A549 (cell line): ENCODE measurements around the gene RSPH6A. TPM values are rescaled to one million over a fixed set of nuclear protein-coding genes. Genes with fewer than 3 reads are reported as not detected.

Source experiments
- ATAC-seq, 2 experiments: fragments of 200-7000 bp in 1 of 2; fragments of >200 bp in 1 of 2; cut with Nextera tagmentation in 1 of 2; cut with Tn5 transposase in 1 of 2; 3 replicates each; pipeline versions ENCODE4 v1.8.0 to v1.9.1; 2018 to 2020; ENCODE audit warnings: mild to moderate bottlenecking in 1 of 2, moderate library complexity in 1 of 2
- CTCF ChIA-PET: fragments of 300-600 bp; sonication (Branson Sonifier 250); formaldehyde crosslinking; extraction: SDS; loops from one replicate; lab custom pipeline; 2021; ENCODE audit warnings: antibody characterized with exemption, inconsistent platforms; lab: Yijun Ruan, JAX
- POLR2A ChIA-PET: fragments of 350-600 bp; formaldehyde crosslinking; extraction: SDS; loops from one replicate; lab custom pipeline; 2021; ENCODE audit warnings: antibody characterized with exemption, inconsistent platforms; lab: Yijun Ruan, JAX
- DNase-seq, 2 experiments: peaks; one replicate each; pipeline versions ENCODE4 v3.0.0 to v3.0.0-alpha.2; 2011 to 2016; ENCODE audit warnings: low read depth in 1 of 2, low spot score in 1 of 2
- FAIRE-seq: peaks from 2 replicates; lab custom pipeline; 2011; peaks lifted over from hg19 to GRCh38; lab: Jason Lieb, UNC
- H3K27ac ChIP-seq, 2 experiments: fragments of >200 bp; sonication (Bioruptor Twin); formaldehyde crosslinking; 3 replicates each; pipeline ENCODE4 v1.5.1; 2016 to 2017
- H3K4me1 ChIP-seq: fragments of >200 bp; sonication (Bioruptor Twin); formaldehyde crosslinking; 3 replicates; pipeline ENCODE4 v1.6.1; 2016
- H3K4me2 ChIP-seq: fragments of >200 bp; sonication (Bioruptor Twin); formaldehyde crosslinking; 3 replicates; pipeline ENCODE4 v1.6.1; 2016
- H3K4me3 ChIP-seq: fragments of >200 bp; sonication (Bioruptor Twin); formaldehyde crosslinking; 3 replicates; pipeline ENCODE4 v1.5.1; 2016
- H3K9me3 ChIP-seq: fragments of >200 bp; sonication (Bioruptor Twin); formaldehyde crosslinking; 3 replicates; pipeline ENCODE4 v1.6.1; 2016
- CBX2 ChIP-seq: fragments of 200-600 bp; sonication (generic); IDR thresholded peaks from 2 replicates; pipeline ENCODE4 v1.6.1; 2016; ENCODE audit warnings: low read depth, mild to moderate bottlenecking, borderline replicate concordance
- CEBPB ChIP-seq, 2 experiments: fragments of >200 bp in 1 of 2; sonication (Bioruptor Twin) in 1 of 2; formaldehyde crosslinking in 1 of 2; IDR thresholded peaks; 2 replicates each; pipeline ENCODE4 v1.6.1; 2012 to 2016
- CHD4 ChIP-seq: fragments of 200-600 bp; sonication (generic); IDR thresholded peaks from 2 replicates; pipeline ENCODE4 v1.6.1; 2016; ENCODE audit warnings: antibody characterized with exemption, mild to moderate bottlenecking, borderline replicate concordance
- ESRRA ChIP-seq: fragments of 150-350 bp; IDR thresholded peaks from 2 replicates; pipeline ENCODE4 v1.6.1; 2014; ENCODE audit warnings: mild to moderate bottlenecking, low read length, borderline replicate concordance
- GATA3 ChIP-seq: IDR thresholded peaks from 2 replicates; pipeline ENCODE4 v1.6.1; 2012; ENCODE audit warnings: borderline replicate concordance
- HDAC2 ChIP-seq: fragments of 200-600 bp; sonication (generic); IDR thresholded peaks from 2 replicates; pipeline ENCODE4 v1.6.1; 2016
- HOXB13 ChIP-seq: fragments of 250-450 bp; sonication (Bioruptor Pico); IDR thresholded peaks from 2 replicates; pipeline ENCODE4 v1.5.0; 2020; ENCODE audit warnings: low read depth, mild to moderate bottlenecking, moderate library complexity
- JUN ChIP-seq, 2 experiments: fragments of >200 bp; sonication (Bioruptor Twin); formaldehyde crosslinking; IDR thresholded peaks; 2 replicates in 1 of 2; 3 replicates in 1 of 2; pipeline ENCODE4 v1.6.1; 2016 to 2017
- MAZ ChIP-seq: fragments of 150-350 bp; IDR thresholded peaks from 2 replicates; pipeline ENCODE4 v1.6.1; 2014; ENCODE audit warnings: antibody characterized with exemption, low read depth, low read length, borderline replicate concordance
- NFE2L2 ChIP-seq: fragments of 150-350 bp; conservative IDR thresholded peaks from 2 replicates; pipeline ENCODE4 v1.6.1; 2014; ENCODE audit warnings: low read length
- NPAS2 ChIP-seq: fragments of 250-450 bp; sonication (Bioruptor Pico); IDR thresholded peaks from 2 replicates; pipeline ENCODE4 v1.8.0; 2022; ENCODE audit warnings: mild to moderate bottlenecking, moderate library complexity, borderline replicate concordance
- POLR2A ChIP-seq: IDR thresholded peaks from 2 replicates; pipeline ENCODE4 v1.6.1; 2012; ENCODE audit warnings: mild to moderate bottlenecking, low read length
- RARB ChIP-seq: fragments of 250-450 bp; sonication (Bioruptor Pico); IDR thresholded peaks from 2 replicates; pipeline ENCODE4 v1.8.0; 2021; ENCODE audit warnings: mild to moderate bottlenecking, moderate library complexity
- RNF2 ChIP-seq: fragments of 200-600 bp; sonication (generic); IDR thresholded peaks from 2 replicates; pipeline ENCODE4 v1.6.1; 2016; ENCODE audit warnings: low read depth, mild to moderate bottlenecking, antibody characterized with exemption, moderate library complexity, borderline replicate concordance
- SREBF2 ChIP-seq: fragments of 450-650 bp; IDR thresholded peaks from 2 replicates; pipeline ENCODE4 v1.6.1; 2014; ENCODE audit warnings: mild to moderate bottlenecking, moderate library complexity
- TFCP2L1 ChIP-seq: fragments of 250-450 bp; sonication (Bioruptor Pico); IDR thresholded peaks from 2 replicates; pipeline ENCODE4 v1.5.0; 2021; ENCODE audit warnings: mild to moderate bottlenecking
- TP53 ChIP-seq: fragments of 250-450 bp; sonication (Bioruptor Pico); IDR thresholded peaks from 2 replicates; pipeline ENCODE4 v1.5.0; 2021; ENCODE audit warnings: mild to moderate bottlenecking, moderate library complexity
- ZC3H11A ChIP-seq: fragments of 450-650 bp; IDR thresholded peaks from 2 replicates; pipeline ENCODE4 v1.6.1; 2014; ENCODE audit warnings: antibody characterized with exemption, mild to moderate bottlenecking
- ZFP36 ChIP-seq: fragments of 450-650 bp; IDR thresholded peaks from 2 replicates; pipeline ENCODE4 v1.6.1; 2014; ENCODE audit warnings: borderline replicate concordance; ENCODE audit not compliant: partially characterized antibody
- ZSCAN20 ChIP-seq: fragments of 250-450 bp; sonication (Bioruptor Pico); IDR thresholded peaks from 2 replicates; pipeline ENCODE4 v1.8.0; 2022; ENCODE audit warnings: mild to moderate bottlenecking, moderate library complexity
- WGBS: methylation state at CpG from one replicate; pipeline ENCODE4 v1.1.6; 2017; ENCODE audit errors: missing lambda C conversion rate; 5-methylcytosine and 5-hydroxymethylcytosine counted together
- polyA plus RNA-seq, 4 experiments: library from polyadenylated mRNA; depleted of rRNA in 3 of 4; stranded (reverse); fragments of >200 nt; fragmentation: RNase III in 1 of 4; extraction: RNeasy Plus Mini Kit Qiagen cat#74134 plus additional on column Dnase treatment in 1 of 4; gene quantifications; 2 replicates in 3 of 4; 3 replicates in 1 of 4; pipeline ENCODE4 v1.2.3, GENCODE V29; 2011 to 2017
- TF ChIP-seq, protein P1 (sequence below): fragments of 200-600 bp; sonication (generic); IDR thresholded peaks from 2 replicates; pipeline ENCODE4 v1.6.1; 2016; ENCODE audit warnings: antibody characterized with exemption, mild to moderate bottlenecking, moderate library complexity
- TF ChIP-seq, protein P2 (sequence below): fragments of >200 bp; sonication (Bioruptor Twin); formaldehyde crosslinking; IDR thresholded peaks from 3 replicates; pipeline ENCODE4 v1.5.1; 2016
- TF ChIP-seq, protein P3 (sequence below): IDR thresholded peaks from 2 replicates; pipeline ENCODE4 v1.6.1; 2012; ENCODE audit warnings: low read depth, borderline replicate concordance
- TF ChIP-seq, protein P4 (sequence below): IDR thresholded peaks from 2 replicates; pipeline ENCODE4 v1.6.1; 2012
- TF ChIP-seq, protein P5 (sequence below): IDR thresholded peaks from 2 replicates; pipeline ENCODE4 v1.6.1; 2012
- TF ChIP-seq, protein P6 (sequence below): fragments of 250-450 bp; sonication (Bioruptor Pico); IDR thresholded peaks from 2 replicates; pipeline ENCODE4 v1.5.0; 2020; ENCODE audit warnings: low read depth, mild to moderate bottlenecking, moderate library complexity
- TF ChIP-seq, protein P7 (sequence below): fragments of 450-650 bp; IDR thresholded peaks from 2 replicates; pipeline ENCODE4 v1.6.1; 2014; ENCODE audit warnings: antibody characterized with exemption

The RSPH6A gene
- polyA plus RNA-seq, 2 of the 4 experiments (the other 2 are of a cell fraction), result not detected

DNA sequence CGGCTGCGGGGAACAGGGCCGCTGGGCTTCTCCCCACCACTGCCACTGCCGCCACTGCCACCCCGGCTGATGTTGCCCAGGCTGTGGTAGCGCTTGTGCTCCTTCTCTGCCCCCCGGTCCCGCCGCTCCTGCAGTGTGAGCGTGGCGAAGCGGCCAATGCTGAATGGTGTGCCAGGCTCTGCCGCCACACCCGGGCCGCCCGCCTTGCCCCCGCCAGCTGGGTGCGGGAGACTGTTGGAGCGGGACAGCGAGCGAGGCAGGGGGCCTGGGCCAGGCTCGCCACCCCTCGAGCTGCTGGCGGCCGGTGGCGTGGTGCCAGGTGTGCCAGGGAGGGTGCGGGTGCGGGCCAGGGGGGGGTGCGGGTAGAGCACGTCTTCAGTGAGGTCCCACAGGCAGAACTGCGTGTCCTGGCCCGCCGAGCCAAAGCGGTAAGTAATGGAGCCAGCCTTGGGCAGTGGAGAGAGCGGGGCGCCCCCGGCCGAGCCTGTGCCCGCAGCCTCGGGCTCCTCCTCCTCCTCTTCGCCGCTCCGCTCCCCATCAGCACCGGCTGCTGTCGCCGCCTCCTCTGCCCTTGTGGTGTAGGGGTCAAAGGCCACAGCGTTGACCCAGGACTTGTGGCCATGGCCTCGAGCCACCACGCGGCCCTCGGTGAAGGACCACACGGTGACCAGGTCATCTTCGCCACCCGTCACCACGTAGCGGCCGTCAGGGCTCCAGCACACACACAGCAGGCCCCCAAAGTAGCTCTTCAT, 29.2 kb downstream of the RSPH6A start:
- FAIRE-seq (no peak), ATAC-seq (no peak), DNase-seq (no peak)
- POLR2A ChIA-PET, result interaction anchor here (0.9 kb wide), 1 partner anchor 16 kb away, joined by 3 read pairs; no protein-coding TSS in a partner anchor
- WGBS, result 92% methylated on average over 49 of the region's 57 CpGs
- Histone ChIP-seq H3K9me3 (no peaks in the 10 kb centered on the region), H3K27ac (no peak overlapping the region), H3K4me3 (no peak overlapping the region), H3K4me2 (no peak overlapping the region), H3K4me1 (peaks cover 40% of the 10 kb centered on the region)
- CTCF ChIA-PET, result interaction anchor here (62.0 to 74.3 kb wide), 2 partner anchors 1 to 22 kb away, joined by 2204 read pairs; partner anchors contain the start of genes DMPK, DMWD, RSPH6A and SIX5
- TF ChIP-seq CEBPB (IDR thresholded peaks at IDR 0.05) (no peak), MAZ (no peak), POLR2A (no peak), NFE2L2 (no peak), NPAS2 (CRISPR knock-in tag) (no peak), HDAC2 (no peak), ZSCAN20 (CRISPR knock-in tag) (no peak), ZFP36 (no peak), RNF2 (no peak), GATA3 (no peak), ZC3H11A (no peak), SREBF2 (no peak), CHD4 (no peak)
- TF ChIP-seq, protein P1, sequence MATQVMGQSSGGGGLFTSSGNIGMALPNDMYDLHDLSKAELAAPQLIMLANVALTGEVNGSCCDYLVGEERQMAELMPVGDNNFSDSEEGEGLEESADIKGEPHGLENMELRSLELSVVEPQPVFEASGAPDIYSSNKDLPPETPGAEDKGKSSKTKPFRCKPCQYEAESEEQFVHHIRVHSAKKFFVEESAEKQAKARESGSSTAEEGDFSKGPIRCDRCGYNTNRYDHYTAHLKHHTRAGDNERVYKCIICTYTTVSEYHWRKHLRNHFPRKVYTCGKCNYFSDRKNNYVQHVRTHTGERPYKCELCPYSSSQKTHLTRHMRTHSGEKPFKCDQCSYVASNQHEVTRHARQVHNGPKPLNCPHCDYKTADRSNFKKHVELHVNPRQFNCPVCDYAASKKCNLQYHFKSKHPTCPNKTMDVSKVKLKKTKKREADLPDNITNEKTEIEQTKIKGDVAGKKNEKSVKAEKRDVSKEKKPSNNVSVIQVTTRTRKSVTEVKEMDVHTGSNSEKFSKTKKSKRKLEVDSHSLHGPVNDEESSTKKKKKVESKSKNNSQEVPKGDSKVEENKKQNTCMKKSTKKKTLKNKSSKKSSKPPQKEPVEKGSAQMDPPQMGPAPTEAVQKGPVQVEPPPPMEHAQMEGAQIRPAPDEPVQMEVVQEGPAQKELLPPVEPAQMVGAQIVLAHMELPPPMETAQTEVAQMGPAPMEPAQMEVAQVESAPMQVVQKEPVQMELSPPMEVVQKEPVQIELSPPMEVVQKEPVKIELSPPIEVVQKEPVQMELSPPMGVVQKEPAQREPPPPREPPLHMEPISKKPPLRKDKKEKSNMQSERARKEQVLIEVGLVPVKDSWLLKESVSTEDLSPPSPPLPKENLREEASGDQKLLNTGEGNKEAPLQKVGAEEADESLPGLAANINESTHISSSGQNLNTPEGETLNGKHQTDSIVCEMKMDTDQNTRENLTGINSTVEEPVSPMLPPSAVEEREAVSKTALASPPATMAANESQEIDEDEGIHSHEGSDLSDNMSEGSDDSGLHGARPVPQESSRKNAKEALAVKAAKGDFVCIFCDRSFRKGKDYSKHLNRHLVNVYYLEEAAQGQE, result no peak
- TF ChIP-seq, protein P2, sequence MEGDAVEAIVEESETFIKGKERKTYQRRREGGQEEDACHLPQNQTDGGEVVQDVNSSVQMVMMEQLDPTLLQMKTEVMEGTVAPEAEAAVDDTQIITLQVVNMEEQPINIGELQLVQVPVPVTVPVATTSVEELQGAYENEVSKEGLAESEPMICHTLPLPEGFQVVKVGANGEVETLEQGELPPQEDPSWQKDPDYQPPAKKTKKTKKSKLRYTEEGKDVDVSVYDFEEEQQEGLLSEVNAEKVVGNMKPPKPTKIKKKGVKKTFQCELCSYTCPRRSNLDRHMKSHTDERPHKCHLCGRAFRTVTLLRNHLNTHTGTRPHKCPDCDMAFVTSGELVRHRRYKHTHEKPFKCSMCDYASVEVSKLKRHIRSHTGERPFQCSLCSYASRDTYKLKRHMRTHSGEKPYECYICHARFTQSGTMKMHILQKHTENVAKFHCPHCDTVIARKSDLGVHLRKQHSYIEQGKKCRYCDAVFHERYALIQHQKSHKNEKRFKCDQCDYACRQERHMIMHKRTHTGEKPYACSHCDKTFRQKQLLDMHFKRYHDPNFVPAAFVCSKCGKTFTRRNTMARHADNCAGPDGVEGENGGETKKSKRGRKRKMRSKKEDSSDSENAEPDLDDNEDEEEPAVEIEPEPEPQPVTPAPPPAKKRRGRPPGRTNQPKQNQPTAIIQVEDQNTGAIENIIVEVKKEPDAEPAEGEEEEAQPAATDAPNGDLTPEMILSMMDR, result no peak
- TF ChIP-seq, protein P3, sequence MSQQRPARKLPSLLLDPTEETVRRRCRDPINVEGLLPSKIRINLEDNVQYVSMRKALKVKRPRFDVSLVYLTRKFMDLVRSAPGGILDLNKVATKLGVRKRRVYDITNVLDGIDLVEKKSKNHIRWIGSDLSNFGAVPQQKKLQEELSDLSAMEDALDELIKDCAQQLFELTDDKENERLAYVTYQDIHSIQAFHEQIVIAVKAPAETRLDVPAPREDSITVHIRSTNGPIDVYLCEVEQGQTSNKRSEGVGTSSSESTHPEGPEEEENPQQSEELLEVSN, result no peak

DNA sequence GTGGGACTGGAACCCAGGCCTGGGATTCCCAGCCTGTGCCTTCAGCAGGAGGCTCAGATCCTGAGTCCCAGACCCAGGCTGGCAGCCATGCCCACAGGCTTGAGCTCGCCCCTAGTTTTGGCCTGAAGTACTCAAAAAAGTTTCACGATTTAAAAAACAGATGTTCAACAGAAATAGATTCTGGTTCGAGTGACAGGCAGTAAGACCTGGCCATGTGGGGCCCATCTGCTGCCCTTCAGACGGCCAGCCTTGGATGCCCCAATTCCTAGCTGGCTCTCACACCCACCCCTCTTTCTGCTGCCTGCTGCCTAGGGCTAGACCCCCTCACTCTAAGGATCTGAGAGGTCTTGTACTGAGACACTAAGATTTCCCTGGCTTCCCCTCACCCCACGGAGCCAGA, 30.0 kb downstream of the RSPH6A start:
- Histone ChIP-seq H3K4me3 (no peak overlapping the region), H3K4me2 (no peak overlapping the region), H3K9me3 (no peaks in the 10 kb centered on the region), H3K27ac (peak overlapping the region in 1 of 2 experiments; percentile 11; a peak in 2 of 6 replicates), H3K4me1 (peaks cover 44% of the 10 kb centered on the region)
- 68% methylated on average over 5 of the region's 5 CpGs for WGBS
- FAIRE-seq, result no peak
- ChIA-PET CTCF (interaction anchor here (62.0 to 74.3 kb wide), 2 partner anchors 0 to 23 kb away, joined by 2204 read pairs; partner anchors contain the start of genes DMPK, DMWD, RSPH6A and SIX5), POLR2A (interaction anchor here (0.6 to 0.9 kb wide), 3 partner anchors 8 to 101 kb away, joined by 3 to 12 read pairs (median 3); partner anchors contain the start of genes DMWD and IRF2BP1)
- ATAC-seq, result no peak
- DNase-seq, result no peak
- TF ChIP-seq HOXB13, result no peak
- TF ChIP-seq NPAS2 (CRISPR knock-in tag), result no peak
- TF ChIP-seq CHD4, result no peak
- TF ChIP-seq GATA3, result no peak
- no peak for TF ChIP-seq JUN (IDR thresholded peaks at IDR 0.05)
- TF ChIP-seq, protein P4, sequence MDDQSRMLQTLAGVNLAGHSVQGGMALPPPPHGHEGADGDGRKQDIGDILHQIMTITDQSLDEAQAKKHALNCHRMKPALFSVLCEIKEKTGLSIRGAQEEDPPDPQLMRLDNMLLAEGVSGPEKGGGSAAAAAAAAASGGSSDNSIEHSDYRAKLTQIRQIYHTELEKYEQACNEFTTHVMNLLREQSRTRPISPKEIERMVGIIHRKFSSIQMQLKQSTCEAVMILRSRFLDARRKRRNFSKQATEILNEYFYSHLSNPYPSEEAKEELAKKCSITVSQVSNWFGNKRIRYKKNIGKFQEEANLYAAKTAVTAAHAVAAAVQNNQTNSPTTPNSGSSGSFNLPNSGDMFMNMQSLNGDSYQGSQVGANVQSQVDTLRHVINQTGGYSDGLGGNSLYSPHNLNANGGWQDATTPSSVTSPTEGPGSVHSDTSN, result no peak
- TF ChIP-seq RARB (CRISPR knock-in tag), result no peak
- TF ChIP-seq, protein P5, sequence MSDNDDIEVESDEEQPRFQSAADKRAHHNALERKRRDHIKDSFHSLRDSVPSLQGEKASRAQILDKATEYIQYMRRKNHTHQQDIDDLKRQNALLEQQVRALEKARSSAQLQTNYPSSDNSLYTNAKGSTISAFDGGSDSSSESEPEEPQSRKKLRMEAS, result no peak
- TF ChIP-seq TFCP2L1 (CRISPR knock-in tag), result no peak
- no peak for TF ChIP-seq ESRRA
- TF ChIP-seq TP53, result no peak
- TF ChIP-seq ZC3H11A, result no peak
- TF ChIP-seq CEBPB (IDR thresholded peaks at IDR 0.05), result no peak
- TF ChIP-seq, protein P6, sequence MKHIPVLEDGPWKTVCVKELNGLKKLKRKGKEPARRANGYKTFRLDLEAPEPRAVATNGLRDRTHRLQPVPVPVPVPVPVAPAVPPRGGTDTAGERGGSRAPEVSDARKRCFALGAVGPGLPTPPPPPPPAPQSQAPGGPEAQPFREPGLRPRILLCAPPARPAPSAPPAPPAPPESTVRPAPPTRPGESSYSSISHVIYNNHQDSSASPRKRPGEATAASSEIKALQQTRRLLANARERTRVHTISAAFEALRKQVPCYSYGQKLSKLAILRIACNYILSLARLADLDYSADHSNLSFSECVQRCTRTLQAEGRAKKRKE (CRISPR knock-in tag), result no peak
- no peak for TF ChIP-seq CBX2
- TF ChIP-seq, protein P7, sequence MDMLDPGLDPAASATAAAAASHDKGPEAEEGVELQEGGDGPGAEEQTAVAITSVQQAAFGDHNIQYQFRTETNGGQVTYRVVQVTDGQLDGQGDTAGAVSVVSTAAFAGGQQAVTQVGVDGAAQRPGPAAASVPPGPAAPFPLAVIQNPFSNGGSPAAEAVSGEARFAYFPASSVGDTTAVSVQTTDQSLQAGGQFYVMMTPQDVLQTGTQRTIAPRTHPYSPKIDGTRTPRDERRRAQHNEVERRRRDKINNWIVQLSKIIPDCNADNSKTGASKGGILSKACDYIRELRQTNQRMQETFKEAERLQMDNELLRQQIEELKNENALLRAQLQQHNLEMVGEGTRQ, result no peak
